HUDEP-2 (cell line): ENCODE measurements around the gene SH3PXD2B.
"Not testable (repeated sequence)": the region's sequence is repeated elsewhere in the genome, so short reads cannot be mapped to it uniquely, and the experiment has no call there.

Source experiments
- DNase-seq, 76 experiments: peaks; one replicate each; lab custom pipeline; 2025; ENCODE audit not compliant: unreplicated experiment in 76 of 76; lab: John Stamatoyannopoulos, UW

The SH3PXD2B gene

GRCh38 chr5:172403817-172404216 lies 50.5 kb downstream of the SH3PXD2B start:
- DNase-seq: no peak

GRCh38 chr5:172403189-172403796 lies 51.0 kb downstream of the SH3PXD2B start:
- DNase-seq: no peak

GRCh38 chr5:172402531-172403188 lies 51.7 kb downstream of the SH3PXD2B start:
- DNase-seq: no peak

- DNase-seq: not testable (repeated sequence)
Observed at GRCh38 chr5:172402031-172402430, 52.3 kb downstream of the SH3PXD2B start.

GRCh38 chr5:172399826-172400225 lies 54.5 kb downstream of the SH3PXD2B start:
- DNase-seq: no peak

- DNase-seq: no peak
Observed at GRCh38 chr5:172399336-172399735, 55.0 kb downstream of the SH3PXD2B start.

GRCh38 chr5:172398645-172399044 lies 55.7 kb downstream of the SH3PXD2B start:
- not testable (repeated sequence) for DNase-seq

GRCh38 chr5:172396994-172397393 lies 57.3 kb downstream of the SH3PXD2B start:
- DNase-seq: not testable (repeated sequence)

- no peak for DNase-seq
Observed at GRCh38 chr5:172396220-172396619, 58.1 kb downstream of the SH3PXD2B start.

GRCh38 chr5:172395483-172395882 lies 58.8 kb downstream of the SH3PXD2B start:
- peak in 2 of 76 experiments; percentile 4 to 8 for DNase-seq

- DNase-seq: peak in 3 of 76 experiments; percentile 2 to 6 (median 4)
Observed at GRCh38 chr5:172389578-172390112, 64.7 kb downstream of the SH3PXD2B start.

- DNase-seq: no peak
Observed at GRCh38 chr5:172388246-172388733, 66.0 kb downstream of the SH3PXD2B start.

GRCh38 chr5:172385707-172386106 lies 68.6 kb downstream of the SH3PXD2B start:
- DNase-seq: no peak

- no peak for DNase-seq
Observed at GRCh38 chr5:172385010-172385563, 69.2 kb downstream of the SH3PXD2B start.

- DNase-seq: no peak
Observed at GRCh38 chr5:172383191-172383802, 71.0 kb downstream of the SH3PXD2B start.

GRCh38 chr5:172380987-172381643 lies 73.2 kb downstream of the SH3PXD2B start:
- DNase-seq: no peak

GRCh38 chr5:172380301-172380986 lies 73.9 kb downstream of the SH3PXD2B start:
- no peak for DNase-seq

GRCh38 chr5:172379481-172379880 lies 74.8 kb downstream of the SH3PXD2B start:
- no peak for DNase-seq

GRCh38 chr5:172377856-172378255 lies 76.5 kb downstream of the SH3PXD2B start:
- DNase-seq: no peak

GRCh38 chr5:172377438-172377837 lies 76.9 kb downstream of the SH3PXD2B start:
- no peak for DNase-seq
